CD14-positive monocyte (primary cell): ENCODE data around the gene PGM5. TPM values are rescaled to one million over a fixed set of nuclear protein-coding genes. Genes with fewer than 3 reads are reported as not detected.
"Not testable (repeated sequence)": the region's sequence is repeated elsewhere in the genome, so short reads cannot be mapped to it uniquely, and the experiment has no call there.

ENCODE experiments used
- DNase-seq, 3 donors: peaks; one replicate each; pipeline ENCODE4 v3.0.0-alpha.2; 2011 to 2022
- H2AFZ ChIP-seq: 2 replicates; pipeline ENCODE4 v1.6.0; 2012; ENCODE audit warnings: mild to moderate bottlenecking, low read depth, low read length, inconsistent platforms; ENCODE audit not compliant: insufficient read depth, poor library complexity, severe bottlenecking
- H3K27ac ChIP-seq, 2 donors: 1 replicate in 1 of 2; 2 replicates in 1 of 2; pipeline ENCODE4 v1.5.1; 2012 to 2013; ENCODE audit warnings: low read length in 2 of 2, control low read depth in 1 of 2, inconsistent platforms in 1 of 2, low read depth in 1 of 2, mild to moderate bottlenecking in 1 of 2
- H3K27me3 ChIP-seq, 2 donors: one replicate each; pipeline versions ENCODE4 v1.6.0 to v1.6.1; 2011 to 2013; ENCODE audit warnings: low read length in 2 of 2; ENCODE audit not compliant: control insufficient read depth in 2 of 2, insufficient read depth in 2 of 2
- H3K36me3 ChIP-seq, 2 donors: replicated peaks in 1 of 2; 1 replicate in 1 of 2; 2 replicates in 1 of 2; pipeline versions ENCODE4 v1.5.1 to v1.6.1; 2012 to 2013; ENCODE audit warnings: low read length in 2 of 2, control low read depth in 1 of 2, inconsistent platforms in 1 of 2, mild to moderate bottlenecking in 1 of 2; ENCODE audit not compliant: insufficient read depth in 2 of 2, control insufficient read depth in 1 of 2
- H3K4me1 ChIP-seq, 2 donors: 1 replicate in 1 of 2; 2 replicates in 1 of 2; pipeline versions ENCODE4 v1.5.1 to v1.6.1; 2012 to 2013; ENCODE audit warnings: low read length in 2 of 2, control low read depth in 1 of 2, inconsistent platforms in 1 of 2, mild to moderate bottlenecking in 1 of 2, moderate library complexity in 1 of 2; ENCODE audit not compliant: insufficient read depth in 2 of 2, control insufficient read depth in 1 of 2
- H3K4me2 ChIP-seq: replicated peaks from 2 replicates; pipeline ENCODE3; 2012; ENCODE audit warnings: low read length, moderate library complexity, mild to moderate bottlenecking; ENCODE audit not compliant: poor library complexity, severe bottlenecking; ENCODE audit errors: extremely low read depth
- H3K4me3 ChIP-seq, 3 experiments: fragments of 200-600 bp in 1 of 3; sonication (generic) in 1 of 3; replicated peaks in 1 of 3; 1 replicate in 2 of 3; 2 replicates in 1 of 3; pipeline ENCODE4 v1.5.1; 2011 to 2013; ENCODE audit warnings: low read length in 3 of 3, mild to moderate bottlenecking in 3 of 3, control low read depth in 2 of 3, low read depth in 2 of 3, inconsistent platforms in 1 of 3, moderate library complexity in 1 of 3
- H3K79me2 ChIP-seq: 2 replicates; pipeline ENCODE4 v1.6.0; 2012; ENCODE audit warnings: mild to moderate bottlenecking, control low read depth, inconsistent platforms, low read length, moderate library complexity; ENCODE audit not compliant: insufficient read depth
- H3K9ac ChIP-seq: 2 replicates; pipeline ENCODE4 v1.6.0; 2017; ENCODE audit warnings: low read length, mild to moderate bottlenecking; ENCODE audit not compliant: insufficient read depth, poor library complexity, severe bottlenecking
- H3K9me3 ChIP-seq, 2 donors: replicated peaks in 1 of 2; 1 replicate in 1 of 2; 2 replicates in 1 of 2; pipeline versions ENCODE4 v1.5.1 to v1.6.1; 2012 to 2013; ENCODE audit warnings: low read length in 2 of 2, control low read depth in 1 of 2; ENCODE audit not compliant: control insufficient read depth in 1 of 2, insufficient read depth in 1 of 2
- H4K20me1 ChIP-seq: 2 replicates; pipeline ENCODE4 v1.6.0; 2012; ENCODE audit warnings: mild to moderate bottlenecking, low read length, control low read depth, moderate library complexity; ENCODE audit not compliant: insufficient read depth
- H3K27ac Mint-ChIP-seq, 7 donors: one replicate each; pipeline ENCODE4 v1.8.0; 2020; ENCODE audit warnings: mild to moderate bottlenecking in 7 of 7, mixed read lengths in 7 of 7, moderate library complexity in 6 of 7, inconsistent platforms in 2 of 7
- H3K27me3 Mint-ChIP-seq, 3 donors: one replicate each; pipeline ENCODE4 v1.8.0; 2021 to 2022; ENCODE audit warnings: low read depth in 3 of 3, mild to moderate bottlenecking in 3 of 3, mixed read lengths in 3 of 3, moderate library complexity in 3 of 3, inconsistent platforms in 1 of 3
- H3K36me3 Mint-ChIP-seq, 2 donors: one replicate each; pipeline ENCODE4 v1.8.0; 2020; ENCODE audit warnings: mixed read lengths in 2 of 2, inconsistent platforms in 1 of 2, mild to moderate bottlenecking in 1 of 2
- H3K4me1 Mint-ChIP-seq: one replicate; pipeline ENCODE4 v1.8.0; 2020; ENCODE audit warnings: mild to moderate bottlenecking, mixed read lengths
- H3K4me3 Mint-ChIP-seq, 2 donors: one replicate each; pipeline ENCODE4 v1.8.0; 2020; ENCODE audit warnings: mild to moderate bottlenecking in 2 of 2, mixed read lengths in 2 of 2, moderate library complexity in 1 of 2
- H3K9me3 Mint-ChIP-seq, 7 donors: one replicate each; pipeline ENCODE4 v1.8.0; 2020 to 2022; ENCODE audit warnings: mixed read lengths in 7 of 7, mild to moderate bottlenecking in 6 of 7, moderate library complexity in 6 of 7, inconsistent platforms in 2 of 7
- WGBS: methylation state at CpG from one replicate; pipeline ENCODE4 v1.1.5; 2013; ENCODE audit warnings: missing lambda C conversion rate; ENCODE audit not compliant: insufficient coverage; 5-methylcytosine and 5-hydroxymethylcytosine counted together
- intact Hi-C, 2 donors: fragments of 100-400 bp; cut with micrococcal nuclease; formaldehyde crosslinking; loops; one replicate each; pipeline versions ENCODE4 v1.15.0 to v1.15.1; 2023
- polyA plus RNA-seq, 3 donors: library from polyadenylated mRNA; depleted of rRNA in 1 of 3; unstranded in 2 of 3; stranded (reverse) in 1 of 3; fragments of 300-500 nt in 2 of 3; fragments of >200 nt in 1 of 3; fragmentation: Illumina TruSeq in 2 of 3; gene quantifications; 1 replicate in 2 of 3; 2 replicates in 1 of 3; pipeline ENCODE4 v1.2.3, GENCODE V29; 2012 to 2021

PGM5 gene
- polyA plus RNA-seq, 3 donors = 0.35 to 1.2 (median 1.1) TPM

DNA sequence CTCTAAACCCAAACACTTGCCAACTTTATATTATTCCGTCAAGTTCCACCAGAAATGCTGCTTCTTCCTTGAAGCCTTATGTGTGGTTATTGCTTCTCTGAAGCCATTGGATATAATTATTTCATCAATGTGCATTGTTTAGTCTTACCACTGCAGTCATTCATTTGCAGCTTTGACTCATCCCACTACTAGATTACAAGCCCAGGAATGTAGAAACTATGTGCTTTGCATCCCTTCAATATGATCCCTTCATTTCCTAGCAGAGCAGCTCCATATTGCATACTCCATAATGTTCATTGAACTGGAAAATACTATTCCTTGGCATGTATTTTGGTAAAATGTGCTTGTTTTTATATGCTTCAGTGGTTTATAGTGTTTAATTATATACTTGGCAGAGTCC, 34.3 kb downstream of the PGM5 start:
- H4K20me1 ChIP-seq, H3K4me3 ChIP-seq, H3K4me2 ChIP-seq, H2AFZ ChIP-seq, H3K36me3 ChIP-seq, H3K27me3 ChIP-seq, intact Hi-C loops, H3K27ac Mint-ChIP-seq, H3K4me1 ChIP-seq, H3K4me1 Mint-ChIP-seq, H3K9ac ChIP-seq, H3K79me2 ChIP-seq, H3K36me3 Mint-ChIP-seq, H3K27me3 Mint-ChIP-seq, H3K9me3 Mint-ChIP-seq, H3K9me3 ChIP-seq, H3K4me3 Mint-ChIP-seq, DNase-seq, H3K27ac ChIP-seq: not testable (repeated sequence)
- WGBS = no CpG with 5 or more reads among the region's 1 CpG

DNA sequence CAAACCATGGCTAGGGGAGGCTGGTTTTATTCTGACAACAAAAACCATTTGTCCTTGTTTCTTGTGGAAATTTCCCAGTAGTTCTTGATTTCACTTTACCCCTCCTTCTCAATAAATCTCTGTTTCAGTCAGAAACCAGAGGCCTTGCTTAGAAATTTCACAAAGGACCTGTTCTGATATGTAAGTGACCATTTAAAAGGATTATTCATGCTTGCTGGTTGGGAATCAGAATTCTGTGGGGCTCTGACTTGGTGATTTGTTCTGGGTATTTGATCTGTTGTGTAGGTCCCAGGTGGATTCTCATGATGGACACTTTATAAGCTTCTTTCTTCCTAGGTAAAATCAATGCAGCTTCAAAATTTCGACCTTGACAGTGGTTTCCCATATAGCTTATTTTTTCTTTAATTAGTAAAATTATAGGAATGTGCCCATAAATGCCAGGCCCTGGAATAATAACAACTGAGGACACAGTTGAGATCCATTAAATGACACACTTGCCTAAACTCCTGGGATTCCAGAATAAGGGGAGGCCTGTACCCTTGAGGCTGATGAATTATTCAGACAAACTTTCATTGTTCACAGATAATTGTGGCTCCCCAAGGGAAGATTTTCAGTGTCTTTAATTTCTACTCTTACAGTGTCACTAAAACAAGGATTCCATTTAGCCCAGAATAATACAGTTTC, 40.1 kb downstream of the PGM5 start:
- H3K4me3 Mint-ChIP-seq, H3K9me3 Mint-ChIP-seq, H3K27me3 Mint-ChIP-seq, H3K27ac Mint-ChIP-seq, H3K36me3 Mint-ChIP-seq, H3K4me1 ChIP-seq, H3K27me3 ChIP-seq, H3K36me3 ChIP-seq, H3K4me2 ChIP-seq, H3K9me3 ChIP-seq, H3K27ac ChIP-seq, intact Hi-C loops, DNase-seq, H3K79me2 ChIP-seq, H3K9ac ChIP-seq, H2AFZ ChIP-seq, H4K20me1 ChIP-seq, H3K4me3 ChIP-seq: not testable (repeated sequence)
- no CpG with 5 or more reads among the region's 1 CpG for WGBS
- H3K4me1 Mint-ChIP-seq = peaks cover 10% of the 10 kb centered on the region

DNA sequence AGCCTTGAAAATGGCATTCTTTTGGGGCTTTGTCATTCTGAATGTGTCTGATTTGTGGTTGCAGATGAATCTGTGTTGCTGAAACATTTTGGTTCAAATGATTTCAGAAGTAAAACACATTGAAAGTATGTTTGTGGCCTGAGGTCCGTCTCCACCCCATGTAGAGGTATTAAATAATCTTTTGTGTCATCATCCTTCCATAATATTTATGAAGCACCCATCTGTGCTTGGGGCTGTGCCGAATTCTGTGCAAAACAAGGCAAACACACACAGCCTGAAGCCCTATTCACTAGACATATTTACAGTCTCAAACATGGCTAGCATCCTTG, 40.6 kb downstream of the PGM5 start:
- DNase-seq, H3K9me3 Mint-ChIP-seq, H3K79me2 ChIP-seq, H2AFZ ChIP-seq, intact Hi-C loops, H3K27ac ChIP-seq, H3K36me3 ChIP-seq, H3K27me3 ChIP-seq, H3K9ac ChIP-seq, H3K27me3 Mint-ChIP-seq, H3K36me3 Mint-ChIP-seq, H3K4me3 ChIP-seq, H4K20me1 ChIP-seq, H3K4me1 ChIP-seq, H3K4me3 Mint-ChIP-seq, H3K9me3 ChIP-seq, H3K27ac Mint-ChIP-seq, H3K4me2 ChIP-seq: not testable (repeated sequence)
- H3K4me1 Mint-ChIP-seq = peaks cover 10% of the 10 kb centered on the region
- WGBS = no CpG with 5 or more reads among the region's 2 CpGs

DNA sequence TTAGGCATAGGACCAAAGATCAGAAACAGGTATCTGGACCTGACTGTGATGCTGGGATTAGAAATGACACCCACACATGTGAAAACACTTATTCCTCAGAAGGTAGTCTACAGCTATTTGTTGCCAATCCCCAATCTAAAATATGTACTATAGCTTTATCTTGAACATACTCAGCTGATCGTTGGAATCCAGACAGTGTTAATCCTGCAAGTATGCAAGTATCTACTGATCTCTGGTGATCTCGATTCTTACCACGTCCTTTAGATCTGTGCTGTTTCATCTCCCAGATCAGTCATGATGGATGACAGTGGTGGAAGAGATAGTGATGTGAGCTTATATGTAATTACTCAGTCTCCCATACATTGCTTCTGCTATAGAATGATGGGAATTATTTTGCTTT, 41.4 kb downstream of the PGM5 start:
- H3K9ac ChIP-seq, H3K4me1 ChIP-seq, intact Hi-C loops, H3K4me3 Mint-ChIP-seq, H3K27ac Mint-ChIP-seq, H3K27me3 Mint-ChIP-seq, H3K4me3 ChIP-seq, H2AFZ ChIP-seq, H3K36me3 Mint-ChIP-seq, H3K9me3 ChIP-seq, H3K9me3 Mint-ChIP-seq, H3K27me3 ChIP-seq, H3K27ac ChIP-seq, H3K4me2 ChIP-seq, H3K36me3 ChIP-seq, H4K20me1 ChIP-seq, H3K79me2 ChIP-seq, DNase-seq: not testable (repeated sequence)
- WGBS = no CpG with 5 or more reads among the region's 3 CpGs
- peaks cover 10% of the 10 kb centered on the region for H3K4me1 Mint-ChIP-seq
